HEK293T (cell line): ENCODE results near the gene LPAR3.
A peak's percentile ranks its signal among the peaks of the same experiment; 100 is the strongest.

Experiments used
- CTCF ChIA-PET: fragments of 350-600 bp; formaldehyde crosslinking; extraction: SDS; loops from one replicate; lab custom pipeline; 2021; ENCODE audit warnings: antibody characterized with exemption, inconsistent platforms; lab: Yijun Ruan, JAX
- POLR2A ChIA-PET: fragments of 350-600 bp; formaldehyde crosslinking; extraction: SDS; loops from one replicate; lab custom pipeline; 2020; ENCODE audit warnings: antibody characterized with exemption, inconsistent platforms; lab: Yijun Ruan, JAX
- DNase-seq: peaks from one replicate; pipeline ENCODE4 v3.0.0; 2012; ENCODE audit warnings: mixed read lengths; ENCODE audit errors: extremely low spot score
- ARNT ChIP-seq: fragments of 450-650 bp; IDR thresholded peaks from 2 replicates; pipeline ENCODE4 v1.6.1; 2017; ENCODE audit warnings: mild to moderate bottlenecking
- BHLHE40 ChIP-seq: fragments of 450-650 bp; IDR thresholded peaks from 2 replicates; pipeline ENCODE4 v1.6.1; 2016; ENCODE audit warnings: mild to moderate bottlenecking, moderate library complexity, borderline replicate concordance
- CTBP1 ChIP-seq: fragments of 450-650 bp; IDR thresholded peaks from 2 replicates; pipeline ENCODE4 v1.6.1; 2016; ENCODE audit warnings: borderline replicate concordance
- ELF4 ChIP-seq: fragments of 450-650 bp; IDR thresholded peaks from 2 replicates; pipeline ENCODE4 v1.6.1; 2017; ENCODE audit warnings: antibody characterized with exemption
- FOXA1 ChIP-seq: fragments of 450-650 bp; IDR thresholded peaks from 2 replicates; pipeline ENCODE4 v1.6.1; 2016; ENCODE audit warnings: mild to moderate bottlenecking
- FOXK2 ChIP-seq: fragments of 450-650 bp; IDR thresholded peaks from 2 replicates; pipeline ENCODE4 v1.6.1; 2016; ENCODE audit warnings: mild to moderate bottlenecking
- FOXM1 ChIP-seq: fragments of 450-650 bp; IDR thresholded peaks from 2 replicates; pipeline ENCODE4 v1.6.1; 2017; ENCODE audit warnings: mild to moderate bottlenecking, borderline replicate concordance
- HDGF ChIP-seq: fragments of 450-650 bp; IDR thresholded peaks from 2 replicates; pipeline ENCODE4 v1.6.1; 2017; ENCODE audit warnings: antibody characterized with exemption, borderline replicate concordance
- L3MBTL2 ChIP-seq: fragments of 450-650 bp; conservative IDR thresholded peaks from 2 replicates; pipeline ENCODE4 v1.6.1; 2016; ENCODE audit warnings: mild to moderate bottlenecking
- LEF1 ChIP-seq: fragments of 450-650 bp; IDR thresholded peaks from 2 replicates; pipeline ENCODE4 v1.6.1; 2017; ENCODE audit warnings: mild to moderate bottlenecking, borderline replicate concordance
- NFRKB ChIP-seq: fragments of 450-650 bp; IDR thresholded peaks from 2 replicates; pipeline ENCODE4 v1.6.1; 2016; ENCODE audit warnings: mild to moderate bottlenecking, moderate library complexity
- SP1 ChIP-seq: fragments of 450-650 bp; IDR thresholded peaks from 2 replicates; pipeline ENCODE4 v1.6.1; 2017
- SUZ12 ChIP-seq: fragments of 450-650 bp; IDR thresholded peaks from 2 replicates; pipeline ENCODE4 v1.6.1; 2016; ENCODE audit warnings: mild to moderate bottlenecking
- TARDBP ChIP-seq: fragments of 450-650 bp; IDR thresholded peaks from 2 replicates; pipeline ENCODE4 v1.6.1; 2016
- ZNF384 ChIP-seq: fragments of 450-650 bp; IDR thresholded peaks from 2 replicates; pipeline ENCODE4 v1.6.1; 2016
- TF ChIP-seq, protein P1 (sequence below): fragments of 450-650 bp; IDR thresholded peaks from 2 replicates; pipeline ENCODE4 v1.6.1; 2016

Gene LPAR3

DNA sequence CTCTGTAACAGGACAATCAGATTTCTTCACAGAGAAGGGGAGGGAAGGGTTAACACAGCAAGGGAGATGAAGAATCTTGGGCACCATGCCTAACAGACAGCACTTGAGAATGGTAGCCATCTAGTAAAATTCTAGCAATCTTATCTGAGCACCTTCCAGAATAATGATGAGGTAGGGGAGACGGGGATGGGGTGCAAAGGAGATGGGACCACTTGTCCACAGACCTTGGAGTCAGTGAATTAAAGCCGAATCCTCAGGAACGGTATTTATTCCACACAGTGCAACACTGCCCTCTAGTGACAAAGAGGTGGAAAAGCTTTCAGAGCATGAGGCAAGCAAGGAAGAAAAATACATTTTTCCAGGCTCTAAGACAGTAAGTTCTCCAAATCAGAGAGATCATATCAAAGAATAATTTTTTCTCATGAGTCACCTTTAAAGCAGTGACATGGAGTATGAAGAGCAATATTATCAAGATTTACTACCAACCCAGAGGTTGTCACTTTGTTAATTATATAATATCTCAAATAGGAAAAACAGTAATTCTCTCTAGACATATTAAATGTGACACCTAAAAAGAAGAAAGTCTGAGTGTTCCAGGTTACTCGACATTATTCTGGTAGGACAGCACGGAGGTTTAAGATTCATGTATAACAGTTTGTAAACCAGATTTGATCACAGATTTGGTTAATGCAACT, 43.3 kb upstream of the LPAR3 start:
- ChIA-PET CTCF (interaction anchor here (0.6 to 1.7 kb wide), 3 partner anchors 154 to 192 kb away, joined by 3 to 15 read pairs (median 5); no protein-coding TSS in a partner anchor), POLR2A (no interaction called here)
- TF ChIP-seq FOXK2 (no peak), FOXA1 (no peak), CTBP1 (no peak), ELF4 (no peak), TARDBP (no peak), BHLHE40 (no peak), SP1 (no peak), NFRKB (no peak), SUZ12 (no peak), HDGF (no peak), L3MBTL2 (no peak), FOXM1 (no peak), LEF1 (no peak), ARNT (no peak), ZNF384 (no peak)
- TF ChIP-seq, protein P1, sequence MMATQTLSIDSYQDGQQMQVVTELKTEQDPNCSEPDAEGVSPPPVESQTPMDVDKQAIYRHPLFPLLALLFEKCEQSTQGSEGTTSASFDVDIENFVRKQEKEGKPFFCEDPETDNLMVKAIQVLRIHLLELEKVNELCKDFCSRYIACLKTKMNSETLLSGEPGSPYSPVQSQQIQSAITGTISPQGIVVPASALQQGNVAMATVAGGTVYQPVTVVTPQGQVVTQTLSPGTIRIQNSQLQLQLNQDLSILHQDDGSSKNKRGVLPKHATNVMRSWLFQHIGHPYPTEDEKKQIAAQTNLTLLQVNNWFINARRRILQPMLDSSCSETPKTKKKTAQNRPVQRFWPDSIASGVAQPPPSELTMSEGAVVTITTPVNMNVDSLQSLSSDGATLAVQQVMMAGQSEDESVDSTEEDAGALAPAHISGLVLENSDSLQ, result no peak
- peak; percentile 82 for DNase-seq

DNA sequence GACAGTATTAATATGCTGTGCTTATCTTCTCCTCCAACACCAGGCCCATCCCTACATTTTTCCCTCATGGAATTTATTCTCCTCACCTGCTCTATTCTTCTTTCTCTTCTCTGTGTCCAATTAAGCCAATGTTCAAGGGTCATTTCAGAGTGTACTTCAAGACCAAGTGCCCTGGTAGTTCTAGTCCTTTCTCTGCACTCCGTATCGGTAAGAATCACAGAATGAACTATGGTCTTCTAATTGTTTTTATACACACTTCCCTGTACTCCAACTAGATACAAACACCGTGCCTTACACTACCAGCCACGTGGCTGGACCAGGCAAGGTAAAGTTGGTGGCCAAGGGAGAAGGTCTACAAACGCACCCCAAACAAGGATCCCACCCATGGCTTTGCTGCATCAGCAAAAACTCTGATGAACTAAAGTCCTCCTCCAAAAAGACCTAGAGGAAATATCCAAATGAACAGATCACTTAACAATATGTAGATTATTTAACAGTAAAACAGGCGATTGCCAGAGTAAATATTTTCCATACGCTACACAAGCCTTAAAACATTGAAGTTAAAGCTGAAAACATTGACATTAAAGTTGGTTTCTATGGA, 40.1 kb upstream of the LPAR3 start:
- CTCF ChIA-PET, result interaction anchor here (0.6 to 1.0 kb wide), 2 partner anchors 12 to 151 kb away, joined by 3 read pairs; no protein-coding TSS in a partner anchor
- no peak for DNase-seq
- TF ChIP-seq ELF4 (no peak), TARDBP (no peak), L3MBTL2 (no peak), NFRKB (no peak), LEF1 (no peak), ZNF384 (no peak), SP1 (no peak), HDGF (no peak), ARNT (no peak), BHLHE40 (no peak), FOXA1 (no peak), SUZ12 (no peak), FOXK2 (no peak), CTBP1 (no peak), FOXM1 (no peak)
- TF ChIP-seq, protein P1, result no peak
- POLR2A ChIA-PET, result no interaction called here

DNA sequence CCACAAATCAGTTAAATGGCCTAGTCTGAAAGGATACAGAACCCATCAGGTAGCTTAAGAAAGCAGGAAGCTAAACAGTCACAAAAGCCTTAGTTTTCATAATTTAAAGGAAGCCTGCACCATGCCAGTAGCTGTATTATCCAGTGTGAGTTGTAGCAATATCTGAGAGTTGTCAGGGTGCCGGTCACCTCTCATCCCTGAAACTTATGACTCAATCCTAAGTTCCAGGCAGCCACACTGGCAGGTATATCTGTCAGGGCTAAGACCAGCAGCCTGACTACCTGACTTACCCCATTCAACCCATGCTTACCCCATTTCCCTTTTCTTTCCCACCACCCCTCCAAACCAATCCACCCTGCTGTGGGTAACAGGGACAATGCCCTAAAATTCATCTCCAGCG, 37.8 kb upstream of the LPAR3 start:
- DNase-seq, result no peak
- no peak for TF ChIP-seq ELF4
- TF ChIP-seq SP1, result no peak
- no peak for TF ChIP-seq FOXM1
- TF ChIP-seq ZNF384, result no peak
- no peak for TF ChIP-seq SUZ12
- TF ChIP-seq LEF1, result no peak
- no peak for TF ChIP-seq HDGF
- TF ChIP-seq FOXK2, result no peak
- no peak for TF ChIP-seq NFRKB
- no peak for TF ChIP-seq CTBP1
- no peak for TF ChIP-seq FOXA1
- TF ChIP-seq TARDBP, result no peak
- no peak for TF ChIP-seq BHLHE40
- CTCF ChIA-PET, result no interaction called here
- POLR2A ChIA-PET, result no interaction called here

DNA sequence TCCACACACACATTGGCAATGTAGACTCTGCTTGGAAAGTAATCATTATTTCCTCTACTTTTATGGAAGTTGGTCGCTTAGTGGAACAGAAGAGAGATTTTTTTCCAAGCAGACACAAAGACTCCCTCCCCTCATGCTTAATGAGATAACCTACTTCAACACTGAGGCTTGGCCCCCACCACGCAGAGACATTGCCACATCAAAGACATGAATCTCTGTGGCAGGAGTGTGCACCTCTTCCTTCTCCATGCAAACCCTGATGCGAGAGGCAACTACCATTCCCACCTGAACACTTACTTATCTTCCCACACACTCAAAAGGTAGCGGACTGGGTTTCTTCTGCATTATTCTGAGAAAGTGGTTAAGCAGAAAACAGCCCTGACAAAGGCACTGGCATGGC, 37.3 kb upstream of the LPAR3 start:
- TF ChIP-seq FOXK2, result no peak
- TF ChIP-seq TARDBP, result no peak
- no peak for TF ChIP-seq FOXM1
- no peak for TF ChIP-seq LEF1
- TF ChIP-seq SP1, result no peak
- no peak for TF ChIP-seq ARNT
- TF ChIP-seq NFRKB, result no peak
- no peak for TF ChIP-seq L3MBTL2
- TF ChIP-seq, protein P1, result no peak
- no peak for TF ChIP-seq FOXA1
- TF ChIP-seq CTBP1, result no peak
- TF ChIP-seq ELF4, result no peak
- no peak for TF ChIP-seq HDGF
- no peak for TF ChIP-seq ZNF384
- no peak for TF ChIP-seq SUZ12
- no peak for DNase-seq
- ChIA-PET CTCF (no interaction called here), POLR2A (no interaction called here)

DNA sequence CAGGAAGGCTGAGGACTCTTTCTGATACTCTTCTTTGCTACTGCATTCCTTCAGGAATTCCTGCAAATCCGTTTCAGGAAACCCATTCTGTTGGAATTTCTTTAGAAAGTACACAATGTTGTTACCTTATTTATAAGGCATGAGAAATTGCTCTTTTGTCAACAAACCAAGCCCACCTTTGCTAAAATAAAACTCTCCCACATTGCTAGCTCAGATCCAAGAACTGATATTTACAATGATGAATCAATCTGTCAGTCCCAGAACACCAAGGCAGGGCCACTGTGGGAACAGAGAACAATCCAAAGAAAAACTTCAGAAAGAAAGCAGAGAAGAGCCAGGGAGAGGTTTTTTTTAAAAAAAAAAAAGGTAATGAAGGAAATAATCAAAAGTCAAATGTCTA, 36.6 kb upstream of the LPAR3 start:
- no peak for DNase-seq
- POLR2A ChIA-PET, result no interaction called here
- TF ChIP-seq CTBP1 (no peak), NFRKB (no peak), SUZ12 (no peak), FOXM1 (no peak), BHLHE40 (no peak), SP1 (no peak), HDGF (no peak), TARDBP (no peak), ZNF384 (no peak), FOXK2 (no peak), L3MBTL2 (no peak), ELF4 (no peak), LEF1 (no peak)
- CTCF ChIA-PET, result interaction anchor here (0.6 to 1.5 kb wide), 4 partner anchors 127 to 205 kb away, joined by 3 to 4 read pairs (median 4); no protein-coding TSS in a partner anchor
